ENCODE data around the gene ATXN7L1.

DNA sequence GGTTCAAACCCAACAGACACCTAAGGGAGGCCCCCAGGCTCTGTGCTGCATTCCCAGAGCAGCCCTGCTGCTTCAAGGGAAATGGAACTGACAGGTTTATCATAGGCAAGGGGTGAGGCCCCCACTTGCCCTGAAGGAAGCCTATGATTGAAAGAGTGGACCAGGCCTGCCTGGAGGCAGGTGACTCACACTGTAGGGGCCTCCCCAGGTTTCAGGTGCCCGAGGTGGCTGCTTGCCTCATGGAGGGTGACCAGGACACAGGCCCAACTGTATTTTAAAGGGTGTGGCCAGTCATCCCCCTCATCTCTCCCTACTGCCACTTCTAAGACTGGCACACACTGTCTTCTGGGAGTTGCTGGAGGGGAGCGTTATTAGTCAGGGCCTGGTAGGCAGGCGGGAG is 85.4 kb downstream of the ATXN7L1 start:
- TF ChIP-seq, protein P1, sequence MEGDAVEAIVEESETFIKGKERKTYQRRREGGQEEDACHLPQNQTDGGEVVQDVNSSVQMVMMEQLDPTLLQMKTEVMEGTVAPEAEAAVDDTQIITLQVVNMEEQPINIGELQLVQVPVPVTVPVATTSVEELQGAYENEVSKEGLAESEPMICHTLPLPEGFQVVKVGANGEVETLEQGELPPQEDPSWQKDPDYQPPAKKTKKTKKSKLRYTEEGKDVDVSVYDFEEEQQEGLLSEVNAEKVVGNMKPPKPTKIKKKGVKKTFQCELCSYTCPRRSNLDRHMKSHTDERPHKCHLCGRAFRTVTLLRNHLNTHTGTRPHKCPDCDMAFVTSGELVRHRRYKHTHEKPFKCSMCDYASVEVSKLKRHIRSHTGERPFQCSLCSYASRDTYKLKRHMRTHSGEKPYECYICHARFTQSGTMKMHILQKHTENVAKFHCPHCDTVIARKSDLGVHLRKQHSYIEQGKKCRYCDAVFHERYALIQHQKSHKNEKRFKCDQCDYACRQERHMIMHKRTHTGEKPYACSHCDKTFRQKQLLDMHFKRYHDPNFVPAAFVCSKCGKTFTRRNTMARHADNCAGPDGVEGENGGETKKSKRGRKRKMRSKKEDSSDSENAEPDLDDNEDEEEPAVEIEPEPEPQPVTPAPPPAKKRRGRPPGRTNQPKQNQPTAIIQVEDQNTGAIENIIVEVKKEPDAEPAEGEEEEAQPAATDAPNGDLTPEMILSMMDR (IDR thresholded peaks at IDR 0.05): no peak
- TF ChIP-seq POLR2A (IDR thresholded peaks at IDR 0.05): no peak

All from prostate gland (tissue), 2 donors.